Upper lobe of left lung (tissue), 6 donors: ENCODE results near the gene FAIM. TPM values are rescaled to one million over a fixed set of nuclear protein-coding genes. Genes with fewer than 3 reads are reported as not detected.

ENCODE experiments used
- ATAC-seq, 2 donors: fragments of 200-7000 bp; cut with Tn5 transposase; one replicate each; pipeline ENCODE4 v1.9.1; 2022; ENCODE audit warnings: mild to moderate bottlenecking in 2 of 2, moderate library complexity in 2 of 2; ENCODE audit not compliant: low FRiP score in 2 of 2
- DNase-seq, 2 donors: peaks; one replicate each; pipeline ENCODE4 v3.0.0-alpha.2; 2019 to 2020
- H3K27ac ChIP-seq, 4 donors: fragments of 200-600 bp; sonication (generic); one replicate each; pipeline ENCODE4 v1.5.1; 2016 to 2019
- H3K27me3 ChIP-seq, 4 donors: fragments of 200-600 bp; sonication (generic); one replicate each; pipeline ENCODE4 v1.5.1; 2017 to 2019
- H3K36me3 ChIP-seq, 4 donors: fragments of 200-600 bp; sonication (generic); one replicate each; pipeline ENCODE4 v1.5.1; 2016 to 2019
- H3K4me1 ChIP-seq, 4 donors: fragments of 200-600 bp; sonication (generic); one replicate each; pipeline ENCODE4 v1.5.1; 2018 to 2019
- H3K4me3 ChIP-seq, 4 donors: fragments of 200-600 bp; sonication (generic); one replicate each; pipeline ENCODE4 v1.5.1; 2017 to 2019; ENCODE audit warnings: mild to moderate bottlenecking in 2 of 4, moderate library complexity in 1 of 4
- H3K9me3 ChIP-seq, 4 donors: fragments of 200-600 bp; sonication (generic); one replicate each; pipeline ENCODE4 v1.5.1; 2018 to 2019
- EP300 ChIP-seq, 4 donors: sonication (generic); formaldehyde crosslinking; IDR thresholded peaks; one replicate each; pipeline ENCODE4 v1.5.1; 2017; ENCODE audit warnings: antibody characterized with exemption in 4 of 4, control low read depth in 2 of 4
- POLR2A ChIP-seq, 4 donors: fragments of 450-650 bp; IDR thresholded peaks; one replicate each; pipeline ENCODE4 v1.5.1; 2016 to 2017; ENCODE audit warnings: antibody characterized with exemption in 4 of 4, mild to moderate bottlenecking in 2 of 4
- POLR2AphosphoS5 ChIP-seq, 2 donors: sonication (generic); formaldehyde crosslinking; IDR thresholded peaks; one replicate each; pipeline ENCODE4 v1.5.1; 2017; ENCODE audit warnings: antibody characterized with exemption in 2 of 2
- WGBS, 2 donors: methylation state at CpG; one replicate each; pipeline ENCODE4 v1.1.5; 2017 to 2018; 5-methylcytosine and 5-hydroxymethylcytosine counted together
- total RNA-seq, 6 donors: library from RNA; depleted of rRNA in 4 of 6; stranded (reverse); fragments of >200 nt in 4 of 6; gene quantifications; one replicate each; pipeline versions ENCODE4 v1.1.0 to v1.2.1, GENCODE V29; 2016 to 2021
- TF ChIP-seq, protein P1 (sequence below), 6 experiments: fragments of 450-650 bp in 4 of 6; fragments of 200-600 bp in 2 of 6; sonication (generic) in 2 of 6; IDR thresholded peaks; one replicate each; pipeline ENCODE4 v1.5.1; 2016 to 2019; ENCODE audit warnings: antibody characterized with exemption in 6 of 6
- donor health status: DM: no; HTN: no; CAD: no; lungs with moderate emphysema.
- donor health status: DM: no; HTN: yes; CAD: no; lungs with severe emphysema.

The FAIM gene
- total RNA-seq, 6 donors from 2014 or later, result 7.5 to 32.7 (median 14.5) TPM

DNA sequence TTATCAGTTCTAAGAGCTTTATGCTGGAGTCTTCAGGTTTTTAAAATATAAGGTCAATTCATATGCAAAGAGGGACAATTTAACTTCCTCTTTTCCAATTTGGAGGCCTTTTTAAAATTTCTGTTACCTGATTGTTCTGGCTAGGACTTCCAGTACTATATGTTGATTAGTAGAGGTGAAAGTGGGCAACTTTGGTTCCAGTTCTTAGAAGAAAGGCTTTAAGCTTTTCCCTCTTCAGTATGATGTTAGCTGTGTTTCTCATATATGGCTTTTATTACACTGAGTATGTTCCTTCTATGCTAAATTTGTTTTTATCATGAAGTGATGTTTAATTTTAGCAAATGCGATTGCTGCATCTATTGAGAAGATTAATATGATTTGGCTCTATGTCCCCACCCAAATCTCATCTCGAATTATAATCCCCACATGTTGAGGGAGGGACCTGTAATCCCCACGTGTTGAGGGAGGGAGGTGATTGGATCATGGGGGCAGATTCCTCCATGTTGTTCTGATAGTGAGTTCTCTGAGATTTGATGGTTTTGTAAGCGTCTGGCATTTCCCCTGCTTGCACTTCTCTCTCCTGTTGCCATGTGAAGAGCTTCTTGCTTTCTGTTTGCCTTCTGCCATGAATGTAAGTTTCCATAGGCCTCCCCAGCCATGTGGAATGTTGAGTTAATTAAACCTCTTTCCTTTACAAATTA, 33.8 kb downstream of the FAIM start:
- DNase-seq, result no peak
- Histone ChIP-seq H3K36me3 (no peaks in the 10 kb centered on the region), H3K9me3 (peaks cover 16 to 53% (median 27%) of the 10 kb centered on the region in 4 donors), H3K27ac (no peak overlapping the region), H3K4me1 (no peaks in the 10 kb centered on the region), H3K4me3 (no peak overlapping the region), H3K27me3 (no peaks in the 10 kb centered on the region)
- 83 to 94% methylated on average over 4 of the region's 4 CpGs for WGBS, 2 donors
- no peak for ATAC-seq
- TF ChIP-seq EP300 (IDR thresholded peaks at IDR 0.05) (no peak), POLR2A (IDR thresholded peaks at IDR 0.05) (no peak), POLR2AphosphoS5 (IDR thresholded peaks at IDR 0.05) (no peak)
- TF ChIP-seq, protein P1, sequence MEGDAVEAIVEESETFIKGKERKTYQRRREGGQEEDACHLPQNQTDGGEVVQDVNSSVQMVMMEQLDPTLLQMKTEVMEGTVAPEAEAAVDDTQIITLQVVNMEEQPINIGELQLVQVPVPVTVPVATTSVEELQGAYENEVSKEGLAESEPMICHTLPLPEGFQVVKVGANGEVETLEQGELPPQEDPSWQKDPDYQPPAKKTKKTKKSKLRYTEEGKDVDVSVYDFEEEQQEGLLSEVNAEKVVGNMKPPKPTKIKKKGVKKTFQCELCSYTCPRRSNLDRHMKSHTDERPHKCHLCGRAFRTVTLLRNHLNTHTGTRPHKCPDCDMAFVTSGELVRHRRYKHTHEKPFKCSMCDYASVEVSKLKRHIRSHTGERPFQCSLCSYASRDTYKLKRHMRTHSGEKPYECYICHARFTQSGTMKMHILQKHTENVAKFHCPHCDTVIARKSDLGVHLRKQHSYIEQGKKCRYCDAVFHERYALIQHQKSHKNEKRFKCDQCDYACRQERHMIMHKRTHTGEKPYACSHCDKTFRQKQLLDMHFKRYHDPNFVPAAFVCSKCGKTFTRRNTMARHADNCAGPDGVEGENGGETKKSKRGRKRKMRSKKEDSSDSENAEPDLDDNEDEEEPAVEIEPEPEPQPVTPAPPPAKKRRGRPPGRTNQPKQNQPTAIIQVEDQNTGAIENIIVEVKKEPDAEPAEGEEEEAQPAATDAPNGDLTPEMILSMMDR (IDR thresholded peaks at IDR 0.05), result no peak

DNA sequence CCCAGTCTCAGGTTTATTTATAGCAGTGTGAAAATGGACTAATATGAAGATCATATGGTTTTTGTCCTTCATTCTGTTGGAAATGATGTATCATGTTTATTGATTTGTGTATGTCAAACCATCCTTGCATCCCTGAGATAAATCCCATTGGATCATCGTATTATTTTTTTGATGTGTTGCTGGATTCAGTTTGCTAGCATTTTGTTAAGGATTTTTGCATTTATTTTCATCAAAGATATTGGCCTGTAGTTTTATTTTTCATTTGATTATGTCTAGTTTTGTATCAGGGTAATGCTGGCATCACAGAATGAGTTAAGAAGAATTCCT, 34.3 kb downstream of the FAIM start:
- ATAC-seq (no peak), DNase-seq (no peak)
- Histone ChIP-seq H3K36me3 (no peaks in the 10 kb centered on the region), H3K4me3 (no peak overlapping the region), H3K27me3 (no peaks in the 10 kb centered on the region), H3K4me1 (no peaks in the 10 kb centered on the region), H3K9me3 (peaks cover 16 to 53% (median 27%) of the 10 kb centered on the region in 4 donors), H3K27ac (no peak overlapping the region)
- TF ChIP-seq POLR2A (IDR thresholded peaks at IDR 0.05) (no peak), POLR2AphosphoS5 (IDR thresholded peaks at IDR 0.05) (no peak), EP300 (IDR thresholded peaks at IDR 0.05) (no peak)
- TF ChIP-seq, protein P1 (IDR thresholded peaks at IDR 0.05), result no peak
- WGBS, 2 donors, result 96 to 100% methylated on average over 1 of the region's 1 CpG

DNA sequence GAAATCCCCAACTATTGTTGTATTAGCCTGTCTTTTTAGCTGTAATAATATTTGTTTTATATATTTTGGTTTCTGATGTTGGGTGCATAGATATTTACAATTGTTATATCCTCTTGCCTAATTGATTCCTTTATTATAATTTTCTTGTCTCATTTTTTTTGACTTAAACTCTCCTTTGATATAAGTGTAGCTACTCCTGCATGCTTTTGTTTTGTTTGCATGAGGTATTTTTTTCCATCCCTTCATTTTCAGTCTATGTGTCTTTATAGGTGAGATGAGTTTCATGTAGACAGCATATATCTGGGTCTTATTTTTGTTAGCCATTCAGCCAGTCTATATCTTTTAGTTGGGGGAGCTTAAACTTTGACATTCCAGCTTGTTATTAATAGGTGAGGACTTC, 37.4 kb downstream of the FAIM start:
- TF ChIP-seq, protein P1 (IDR thresholded peaks at IDR 0.05), result no peak
- TF ChIP-seq POLR2AphosphoS5 (IDR thresholded peaks at IDR 0.05) (no peak), POLR2A (IDR thresholded peaks at IDR 0.05) (no peak), EP300 (IDR thresholded peaks at IDR 0.05) (no peak)
- H3K4me3 ChIP-seq, result no peak overlapping the region
- peaks cover 6 to 18% (median 15%) of the 10 kb centered on the region in 4 donors for H3K36me3 ChIP-seq
- ATAC-seq, result no peak
- H3K9me3 ChIP-seq, result peaks cover 16 to 53% (median 27%) of the 10 kb centered on the region in 4 donors
- DNase-seq, result no peak
- H3K27ac ChIP-seq, result no peak overlapping the region
- H3K27me3 ChIP-seq, result no peaks in the 10 kb centered on the region
- H3K4me1 ChIP-seq, result no peaks in the 10 kb centered on the region

DNA sequence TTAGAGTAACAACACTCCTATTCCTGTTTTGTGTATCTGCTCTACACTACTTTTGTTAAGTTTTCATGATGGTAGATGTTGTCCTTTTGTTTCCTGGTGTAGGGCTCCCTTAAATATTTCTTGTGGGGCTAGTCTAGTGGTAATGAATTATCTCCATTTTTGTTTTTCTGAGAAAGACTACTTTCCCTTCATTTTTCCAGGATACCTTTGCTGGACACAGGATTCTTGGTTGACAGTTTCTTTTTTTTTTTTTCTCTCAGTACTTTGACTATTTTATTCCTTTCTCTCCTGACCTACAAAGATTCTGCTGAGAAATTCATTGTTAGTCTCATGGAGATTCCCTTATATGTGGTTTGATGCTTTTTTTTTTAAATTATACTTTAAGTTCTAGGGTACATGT, 37.9 kb downstream of the FAIM start:
- Histone ChIP-seq H3K27me3 (no peaks in the 10 kb centered on the region), H3K27ac (no peak overlapping the region), H3K4me3 (no peak overlapping the region), H3K4me1 (no peaks in the 10 kb centered on the region), H3K9me3 (peaks cover 16 to 53% (median 27%) of the 10 kb centered on the region in 4 donors), H3K36me3 (peaks cover 6 to 22% (median 19%) of the 10 kb centered on the region in 4 donors)
- ATAC-seq (no peak), DNase-seq (no peak)
- TF ChIP-seq POLR2A (IDR thresholded peaks at IDR 0.05) (no peak), POLR2AphosphoS5 (IDR thresholded peaks at IDR 0.05) (no peak)
- TF ChIP-seq, protein P1 (IDR thresholded peaks at IDR 0.05), result no peak

DNA sequence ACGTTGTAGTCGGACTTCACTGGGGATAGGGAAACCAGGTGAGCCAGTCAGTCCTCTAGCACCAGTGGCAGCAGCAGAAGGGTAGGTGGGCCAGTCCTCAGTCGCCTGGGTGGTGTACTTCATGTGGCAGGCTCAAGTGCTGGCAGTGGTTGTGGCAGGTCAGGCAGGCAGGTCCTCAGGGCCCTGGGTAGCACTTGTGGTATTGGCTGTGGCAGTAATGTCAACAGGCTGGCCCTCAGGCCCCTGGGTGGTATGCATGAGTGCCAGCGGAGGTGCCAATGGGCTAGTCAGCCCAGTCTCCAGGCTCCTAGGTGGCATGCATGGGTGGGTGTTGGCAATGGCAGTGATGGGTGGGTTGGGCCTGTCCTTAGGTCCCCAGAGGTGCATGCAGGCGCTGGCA, 40.6 kb downstream of the FAIM start:
- DNase-seq (no peak), ATAC-seq (peak in 1 of 2 donors; percentile 26)
- no peaks in the 10 kb centered on the region for H3K4me1 ChIP-seq
- TF ChIP-seq POLR2A (IDR thresholded peaks at IDR 0.05), result no peak
- 94 to 98% methylated on average over 3 to 5 of the region's 5 CpGs for WGBS, 2 donors
- no peak overlapping the region for H3K4me3 ChIP-seq
- no peaks in the 10 kb centered on the region for H3K27me3 ChIP-seq
- peaks cover 6 to 39% (median 28%) of the 10 kb centered on the region in 4 donors for H3K36me3 ChIP-seq
- peaks cover 5 to 33% (median 16%) of the 10 kb centered on the region in 4 donors for H3K9me3 ChIP-seq
- H3K27ac ChIP-seq, result no peak overlapping the region
